Measurements from ENCODE around the gene EGFR.
A peak's percentile ranks its signal among the peaks of the same experiment; 100 is the strongest.

Gene EGFR

GRCh38 chr7:55018361-55019190 lies at the start of gene EGFR:
EGFR (plus strand) TSS chr7:55019017; CDS start chr7:55019278, 261 bp downstream.
- Histone ChIP-seq H3K27ac (ENCODE audit: low read depth in 2 of 2, low read length in 2 of 2) (peak within 1 kb of the TSS; percentile 90 to 92), H3K36me3 (ENCODE audit: control insufficient read depth in 2 of 2, insufficient read depth in 2 of 2, low read length in 2 of 2) (no peaks in the 10 kb centered on the region), H3K4me1 (ENCODE audit: control insufficient read depth in 2 of 2, insufficient read depth in 2 of 2, low read length in 2 of 2) (peaks cover 4 to 8% of the 10 kb centered on the region in 2 donors), H3K9ac (ENCODE audit: low read depth in 1 of 2, low read length in 2 of 2) (peak within 1 kb of the TSS; percentile 83 to 94), H3K4me3 (ENCODE audit: low read length in 2 of 2) (peak within 1 kb of the TSS; percentile 71 to 77), H3K9me3 (ENCODE audit: control insufficient read depth in 2 of 2, low read length in 2 of 2) (no peaks in the 10 kb centered on the region), H3K27me3 (ENCODE audit: control insufficient read depth in 2 of 2, insufficient read depth in 2 of 2, low read length in 2 of 2) (no peaks in the 10 kb centered on the region)

DNA sequence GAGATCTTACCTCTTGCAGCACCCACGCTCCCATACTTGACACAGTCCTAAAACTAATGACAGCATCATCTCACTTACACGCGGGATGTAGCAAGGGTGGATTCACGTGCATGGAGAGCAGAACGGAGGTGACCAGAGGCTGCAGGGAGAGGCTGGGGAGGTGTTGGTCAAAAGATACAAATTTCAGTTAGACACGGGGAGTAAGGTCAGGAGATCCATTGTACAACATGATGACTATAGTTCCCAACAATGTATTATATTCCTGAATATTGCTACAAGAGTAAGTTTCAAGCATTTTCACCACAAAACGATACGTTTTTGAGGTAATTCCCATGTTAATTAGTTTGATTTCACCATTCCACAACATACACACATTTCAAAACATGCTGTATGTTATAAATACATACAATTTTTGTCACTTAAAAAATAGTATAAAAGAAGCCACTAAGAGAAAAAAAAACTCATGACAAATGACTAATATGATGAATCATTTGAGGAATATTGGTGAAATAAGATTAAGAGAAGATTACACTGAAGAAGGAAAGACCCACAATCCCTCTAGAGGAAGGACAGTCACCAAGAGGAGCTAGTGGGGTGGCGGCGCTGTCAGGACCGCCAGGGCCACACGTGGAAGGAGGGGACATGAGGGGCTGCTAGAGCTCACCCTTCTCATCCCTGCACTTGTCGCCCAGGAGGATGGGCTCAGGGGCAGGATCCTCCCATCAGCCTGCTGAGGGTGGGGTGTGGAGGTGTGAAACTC lies 49.4 kb upstream of the EGFR start:
- H3K4me1 ChIP-seq (ENCODE audit: control insufficient read depth in 2 of 2, insufficient read depth in 2 of 2, low read length in 2 of 2), result no peaks in the 10 kb centered on the region
- H3K4me3 ChIP-seq (ENCODE audit: low read length in 2 of 2), result no peak overlapping the region
- no peaks in the 10 kb centered on the region for H3K36me3 ChIP-seq (ENCODE audit: control insufficient read depth in 2 of 2, insufficient read depth in 2 of 2, low read length in 2 of 2)
- no peaks in the 10 kb centered on the region for H3K9me3 ChIP-seq (ENCODE audit: control insufficient read depth in 2 of 2, low read length in 2 of 2)
- H3K27me3 ChIP-seq (ENCODE audit: control insufficient read depth in 2 of 2, insufficient read depth in 2 of 2, low read length in 2 of 2), result no peaks in the 10 kb centered on the region
- H3K9ac ChIP-seq (ENCODE audit: low read depth in 1 of 2, low read length in 2 of 2), result no peak overlapping the region
- H3K27ac ChIP-seq (ENCODE audit: low read depth in 2 of 2, low read length in 2 of 2), result no peak overlapping the region

DNA sequence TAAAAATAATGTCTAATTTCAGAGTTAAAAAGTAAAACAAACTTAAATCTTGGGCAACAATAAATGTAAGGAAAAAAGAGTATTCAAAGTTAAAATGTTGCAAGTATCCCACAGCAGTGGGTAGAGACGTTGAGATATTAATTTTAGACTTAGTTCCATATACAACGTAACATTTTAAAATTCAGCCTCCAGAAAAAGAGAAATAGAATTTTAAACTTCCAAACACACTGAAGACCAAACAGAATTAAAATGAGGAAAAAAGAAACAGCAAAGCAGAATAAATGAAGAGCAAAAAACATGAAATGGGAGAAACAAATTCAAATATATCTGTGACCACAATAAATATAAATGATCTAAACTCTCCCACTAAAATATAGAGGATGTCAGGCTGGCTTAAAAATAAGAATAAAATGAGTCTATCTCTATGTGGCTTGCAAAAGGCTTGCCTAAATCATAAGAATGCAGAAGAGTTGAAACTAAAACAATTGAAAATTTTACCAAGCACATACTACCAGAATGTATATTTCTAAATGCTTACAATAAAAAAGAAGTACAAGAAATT lies 46.0 kb upstream of the EGFR start:
- Histone ChIP-seq H3K27ac (ENCODE audit: low read depth in 2 of 2, low read length in 2 of 2) (no peak overlapping the region), H3K36me3 (ENCODE audit: control insufficient read depth in 2 of 2, insufficient read depth in 2 of 2, low read length in 2 of 2) (no peaks in the 10 kb centered on the region), H3K4me1 (ENCODE audit: control insufficient read depth in 2 of 2, insufficient read depth in 2 of 2, low read length in 2 of 2) (no peaks in the 10 kb centered on the region), H3K9me3 (ENCODE audit: control insufficient read depth in 2 of 2, low read length in 2 of 2) (no peaks in the 10 kb centered on the region), H3K4me3 (ENCODE audit: low read length in 2 of 2) (no peak overlapping the region), H3K9ac (ENCODE audit: low read depth in 1 of 2, low read length in 2 of 2) (no peak overlapping the region), H3K27me3 (ENCODE audit: control insufficient read depth in 2 of 2, insufficient read depth in 2 of 2, low read length in 2 of 2) (no peaks in the 10 kb centered on the region)

DNA sequence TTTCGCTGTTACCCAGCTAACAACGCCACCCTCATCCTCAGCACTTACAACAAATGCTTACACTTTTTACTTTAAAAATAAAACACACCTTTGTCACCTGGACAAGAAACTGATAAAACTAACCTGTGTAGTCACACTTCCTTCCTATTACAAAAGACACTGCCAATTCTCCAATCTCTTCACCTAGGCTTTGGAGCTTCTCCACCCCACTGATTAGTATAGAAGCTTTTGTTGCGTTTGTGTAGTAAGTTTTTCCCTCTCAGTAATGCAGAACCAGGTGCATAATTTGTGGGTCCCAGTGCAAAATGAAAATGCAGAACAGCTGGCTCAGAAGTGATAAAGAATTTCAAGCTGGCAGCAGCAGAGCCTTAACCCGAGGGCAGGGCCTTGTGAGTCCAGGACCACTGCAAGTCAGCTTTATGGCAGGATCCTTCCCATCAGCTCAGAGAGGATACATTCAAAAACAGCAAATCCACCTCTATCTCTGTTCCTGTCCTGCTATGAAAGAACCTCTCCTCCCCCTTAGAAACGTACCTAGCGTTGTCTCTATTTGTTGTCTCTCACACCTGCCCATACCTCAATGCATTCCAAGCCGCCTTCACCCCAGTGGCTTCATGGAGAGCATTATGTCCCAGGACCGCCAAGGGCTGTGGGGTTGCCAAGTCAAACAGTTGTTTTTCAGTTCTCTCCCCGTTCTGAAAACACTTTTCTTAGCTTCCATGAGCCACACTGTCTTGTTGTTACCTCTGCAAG lies 40.3 kb upstream of the EGFR start:
- Histone ChIP-seq H3K9me3 (ENCODE audit: control insufficient read depth in 2 of 2, low read length in 2 of 2) (no peaks in the 10 kb centered on the region), H3K27ac (ENCODE audit: low read depth in 2 of 2, low read length in 2 of 2) (no peak overlapping the region), H3K27me3 (ENCODE audit: control insufficient read depth in 2 of 2, insufficient read depth in 2 of 2, low read length in 2 of 2) (no peaks in the 10 kb centered on the region)

GRCh38 chr7:54980521-54980920 lies 38.3 kb upstream of the EGFR start:
- Histone ChIP-seq H3K4me3 (ENCODE audit: low read length in 2 of 2) (no peak overlapping the region), H3K27ac (ENCODE audit: low read depth in 2 of 2, low read length in 2 of 2) (no peak overlapping the region), H3K4me1 (ENCODE audit: control insufficient read depth in 2 of 2, insufficient read depth in 2 of 2, low read length in 2 of 2) (no peaks in the 10 kb centered on the region), H3K9ac (ENCODE audit: low read depth in 1 of 2, low read length in 2 of 2) (no peak overlapping the region), H3K9me3 (ENCODE audit: control insufficient read depth in 2 of 2, low read length in 2 of 2) (no peaks in the 10 kb centered on the region), H3K36me3 (ENCODE audit: control insufficient read depth in 2 of 2, insufficient read depth in 2 of 2, low read length in 2 of 2) (no peaks in the 10 kb centered on the region), H3K27me3 (ENCODE audit: control insufficient read depth in 2 of 2, insufficient read depth in 2 of 2, low read length in 2 of 2) (no peaks in the 10 kb centered on the region)

More for the DNA sequence above, 40.3 kb upstream of the EGFR start:
- H3K9ac ChIP-seq (ENCODE audit: low read depth in 1 of 2, low read length in 2 of 2), result no peak overlapping the region
- no peaks in the 10 kb centered on the region for H3K36me3 ChIP-seq (ENCODE audit: control insufficient read depth in 2 of 2, insufficient read depth in 2 of 2, low read length in 2 of 2)
- no peaks in the 10 kb centered on the region for H3K4me1 ChIP-seq (ENCODE audit: control insufficient read depth in 2 of 2, insufficient read depth in 2 of 2, low read length in 2 of 2)
- no peak overlapping the region for H3K4me3 ChIP-seq (ENCODE audit: low read length in 2 of 2)

- no peaks in the 10 kb centered on the region for H3K27me3 ChIP-seq (ENCODE audit: control insufficient read depth in 2 of 2, insufficient read depth in 2 of 2, low read length in 2 of 2)
- no peak overlapping the region for H3K4me3 ChIP-seq (ENCODE audit: low read length in 2 of 2)
- H3K9ac ChIP-seq (ENCODE audit: low read depth in 1 of 2, low read length in 2 of 2), result no peak overlapping the region
- H3K4me1 ChIP-seq (ENCODE audit: control insufficient read depth in 2 of 2, insufficient read depth in 2 of 2, low read length in 2 of 2), result no peaks in the 10 kb centered on the region
- no peaks in the 10 kb centered on the region for H3K9me3 ChIP-seq (ENCODE audit: control insufficient read depth in 2 of 2, low read length in 2 of 2)
- no peaks in the 10 kb centered on the region for H3K36me3 ChIP-seq (ENCODE audit: control insufficient read depth in 2 of 2, insufficient read depth in 2 of 2, low read length in 2 of 2)
- H3K27ac ChIP-seq (ENCODE audit: low read depth in 2 of 2, low read length in 2 of 2), result no peak overlapping the region
Measured at GRCh38 chr7:54981913-54982312, 36.9 kb upstream of the EGFR start.

GRCh38 chr7:54985426-54986330 lies 33.1 kb upstream of the EGFR start:
- Histone ChIP-seq H3K27me3 (ENCODE audit: control insufficient read depth in 2 of 2, insufficient read depth in 2 of 2, low read length in 2 of 2) (no peaks in the 10 kb centered on the region), H3K9ac (ENCODE audit: low read depth in 1 of 2, low read length in 2 of 2) (no peak overlapping the region), H3K9me3 (ENCODE audit: control insufficient read depth in 2 of 2, low read length in 2 of 2) (no peaks in the 10 kb centered on the region), H3K4me1 (ENCODE audit: control insufficient read depth in 2 of 2, insufficient read depth in 2 of 2, low read length in 2 of 2) (peaks cover 3 to 4% of the 10 kb centered on the region in 2 donors), H3K27ac (ENCODE audit: low read depth in 2 of 2, low read length in 2 of 2) (peak overlapping the region in 1 of 2 donors; percentile 11), H3K4me3 (ENCODE audit: low read length in 2 of 2) (no peak overlapping the region), H3K36me3 (ENCODE audit: control insufficient read depth in 2 of 2, insufficient read depth in 2 of 2, low read length in 2 of 2) (no peaks in the 10 kb centered on the region)

- no peak overlapping the region for H3K4me3 ChIP-seq (ENCODE audit: low read length in 2 of 2)
- H3K27ac ChIP-seq (ENCODE audit: low read depth in 2 of 2, low read length in 2 of 2), result no peak overlapping the region
- H3K9me3 ChIP-seq (ENCODE audit: control insufficient read depth in 2 of 2, low read length in 2 of 2), result no peaks in the 10 kb centered on the region
- H3K4me1 ChIP-seq (ENCODE audit: control insufficient read depth in 2 of 2, insufficient read depth in 2 of 2, low read length in 2 of 2), result peaks cover 3 to 4% of the 10 kb centered on the region in 2 donors
- H3K27me3 ChIP-seq (ENCODE audit: control insufficient read depth in 2 of 2, insufficient read depth in 2 of 2, low read length in 2 of 2), result no peaks in the 10 kb centered on the region
- no peaks in the 10 kb centered on the region for H3K36me3 ChIP-seq (ENCODE audit: control insufficient read depth in 2 of 2, insufficient read depth in 2 of 2, low read length in 2 of 2)
- H3K9ac ChIP-seq (ENCODE audit: low read depth in 1 of 2, low read length in 2 of 2), result no peak overlapping the region
Measured at GRCh38 chr7:54986716-54987115, 32.1 kb upstream of the EGFR start.

GRCh38 chr7:54987772-54988171 lies 31.0 kb upstream of the EGFR start:
- Histone ChIP-seq H3K9ac (ENCODE audit: low read depth in 1 of 2, low read length in 2 of 2) (no peak overlapping the region), H3K27ac (ENCODE audit: low read depth in 2 of 2, low read length in 2 of 2) (no peak overlapping the region), H3K4me3 (ENCODE audit: low read length in 2 of 2) (no peak overlapping the region), H3K36me3 (ENCODE audit: control insufficient read depth in 2 of 2, insufficient read depth in 2 of 2, low read length in 2 of 2) (no peaks in the 10 kb centered on the region), H3K4me1 (ENCODE audit: control insufficient read depth in 2 of 2, insufficient read depth in 2 of 2, low read length in 2 of 2) (peaks cover 3 to 4% of the 10 kb centered on the region in 2 donors), H3K9me3 (ENCODE audit: control insufficient read depth in 2 of 2, low read length in 2 of 2) (no peaks in the 10 kb centered on the region), H3K27me3 (ENCODE audit: control insufficient read depth in 2 of 2, insufficient read depth in 2 of 2, low read length in 2 of 2) (no peaks in the 10 kb centered on the region)

Measured in mucosa of rectum (tissue), 2 donors.